GM21737 (cell line): ENCODE data around the gene SLC38A3.
"Not testable (repeated sequence)": the region's sequence is repeated elsewhere in the genome, so short reads cannot be mapped to it uniquely, and the experiment has no call there.

ENCODE experiments used
- ATAC-seq: cut with Tn5 transposase; IDR thresholded peaks from one replicate; pipeline ENCODE4 v1.9.1; 2021; ENCODE audit warnings: mild to moderate bottlenecking, moderate library complexity; ENCODE audit not compliant: unreplicated experiment

The SLC38A3 gene

GRCh38 chr3:50230104-50230793 lies 25.2 kb downstream of the SLC38A3 start:
- no peak for ATAC-seq

DNA sequence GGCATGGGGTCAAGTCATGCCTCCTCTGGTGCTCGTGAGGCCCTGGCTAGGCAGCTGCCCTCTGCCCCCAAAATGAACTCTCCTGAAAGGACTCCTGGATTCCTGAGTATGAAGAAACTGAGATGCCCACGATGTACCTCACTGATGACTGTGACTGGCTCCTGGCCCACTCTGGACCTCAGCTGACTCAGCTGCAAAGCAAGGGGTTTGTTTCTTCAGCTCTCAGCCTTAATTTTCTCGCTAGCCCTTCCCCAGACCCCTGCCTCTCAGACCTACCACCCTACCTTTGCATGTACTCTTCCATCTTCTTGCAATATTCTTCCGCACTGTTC lies 25.7 kb downstream of the SLC38A3 start:
- no peak for ATAC-seq

DNA sequence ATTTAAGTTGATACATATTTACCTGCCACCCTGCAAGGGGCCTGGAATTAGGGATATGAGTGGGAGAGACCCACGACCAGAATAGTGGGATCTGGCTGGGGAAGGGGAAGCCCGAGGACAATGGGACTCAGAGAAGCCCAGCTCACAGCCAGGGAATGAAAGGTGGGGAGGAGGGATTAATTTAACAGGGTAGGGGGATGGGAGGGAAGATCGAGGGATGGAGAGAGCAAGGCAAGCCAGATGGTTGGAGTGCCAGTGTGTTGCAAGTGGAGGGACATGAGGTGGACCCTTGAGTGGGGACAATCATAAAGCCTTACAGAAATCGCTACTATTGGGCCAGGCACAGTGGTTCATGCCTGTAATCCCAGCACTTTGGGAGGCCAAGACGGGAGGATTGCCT lies 26.5 kb downstream of the SLC38A3 start:
- ATAC-seq: no peak

GRCh38 chr3:50232303-50232702 lies 27.2 kb downstream of the SLC38A3 start:
- ATAC-seq: no peak

- ATAC-seq: no peak
Observed at GRCh38 chr3:50233176-50233575, 28.1 kb downstream of the SLC38A3 start.

DNA sequence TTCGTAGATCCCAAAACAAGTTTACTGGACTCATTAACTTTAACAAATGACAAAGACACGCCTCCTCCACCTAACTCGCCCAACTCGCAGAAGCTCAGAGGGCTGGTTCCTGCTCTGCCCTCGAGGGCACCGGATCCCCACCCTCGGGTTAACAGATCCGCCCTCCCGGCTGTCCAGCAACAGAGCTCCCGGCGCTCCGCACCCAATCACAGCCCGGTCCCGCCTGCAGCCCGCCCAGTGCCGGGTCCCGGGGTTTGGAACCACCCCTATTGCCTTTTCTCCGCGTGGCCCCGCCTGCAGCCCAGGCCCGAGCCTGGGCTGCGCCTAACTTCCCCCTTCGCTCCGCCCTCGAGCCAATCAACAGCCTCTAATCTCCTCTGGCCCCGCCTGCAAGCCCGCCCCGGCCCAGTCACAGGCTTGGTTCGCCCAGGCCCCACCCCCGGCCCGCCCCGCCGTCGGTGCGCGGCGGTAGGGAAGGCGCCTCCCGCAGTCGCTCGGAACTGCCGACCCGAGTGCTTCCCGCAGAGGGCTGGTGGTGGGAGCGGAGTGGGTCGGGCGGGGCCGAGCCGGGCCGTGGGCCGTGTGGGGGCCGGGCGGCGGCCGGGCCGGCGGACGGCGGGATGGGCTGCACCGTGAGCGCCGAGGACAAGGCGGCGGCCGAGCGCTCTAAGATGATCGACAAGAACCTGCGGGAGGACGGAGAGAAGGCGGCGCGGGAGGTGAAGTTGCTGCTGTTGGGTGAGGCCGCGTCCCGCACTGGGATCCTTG lies 30.8 kb downstream of the SLC38A3 start, which contains the start of gene GNAI2:
GNAI2 (plus strand) TSS at position 489 of the 768 bp plus-strand sequence; CDS start at position 621, 132 bp downstream.
- peak; percentile 90 for ATAC-seq

DNA sequence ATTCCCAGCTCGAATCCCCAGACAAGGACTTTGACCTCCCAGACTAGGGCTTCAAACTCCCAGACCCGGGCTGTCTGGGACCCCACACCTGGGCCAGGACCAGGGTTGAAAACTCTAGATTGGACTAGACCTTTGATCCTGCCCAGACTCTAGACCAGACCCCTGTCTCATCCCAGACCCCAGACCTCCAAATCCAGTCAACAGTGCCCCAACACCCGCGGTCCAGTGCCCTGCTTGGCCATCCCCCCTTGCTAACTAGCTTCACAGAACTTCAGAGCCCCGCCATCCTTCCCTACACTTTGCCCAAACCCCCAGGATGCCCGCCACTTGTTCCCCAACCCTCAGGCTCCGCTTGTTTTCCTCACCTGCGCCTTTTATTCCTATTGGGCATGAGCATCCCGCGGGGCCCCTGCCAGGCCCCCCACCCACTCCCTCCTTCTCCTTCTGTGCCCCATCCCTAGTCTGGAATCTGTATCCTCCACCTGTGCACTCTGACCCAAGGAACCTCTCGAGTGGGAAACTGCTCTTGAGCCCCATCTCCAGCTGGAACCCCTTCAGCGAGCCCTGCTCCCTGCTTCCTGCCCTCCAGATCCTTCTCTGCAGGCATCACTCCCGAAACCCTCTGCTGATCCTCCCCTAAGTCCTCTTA lies 31.5 kb downstream of the SLC38A3 start:
- ATAC-seq: no peak

DNA sequence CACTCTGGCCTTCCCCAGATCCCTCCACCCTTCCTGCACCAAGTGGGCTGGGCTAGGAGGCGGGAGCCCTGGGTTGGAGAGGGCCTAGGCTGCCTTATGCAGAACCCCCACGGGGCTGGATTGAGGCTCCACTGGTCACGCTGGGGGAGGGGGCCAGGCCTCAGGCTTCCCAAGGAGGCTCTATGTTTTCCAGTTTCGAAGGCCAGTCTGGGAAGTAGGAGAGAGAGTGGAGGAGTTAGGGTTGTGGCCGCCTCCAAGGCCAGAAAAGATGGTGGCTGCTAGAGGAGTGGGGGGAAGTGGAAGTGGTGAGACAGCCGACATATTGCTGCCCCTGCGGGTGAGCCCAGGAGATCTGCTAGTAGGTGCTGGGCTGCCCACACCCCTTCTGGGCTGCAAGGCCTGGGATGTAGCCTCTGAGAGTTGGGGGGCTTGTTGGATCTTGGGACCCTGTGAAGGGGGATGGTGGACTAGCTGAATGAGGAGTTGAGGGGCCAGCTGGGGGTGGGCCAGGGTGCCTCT lies 32.1 kb downstream of the SLC38A3 start:
- ATAC-seq: no peak

- ATAC-seq: peak; percentile 27
Observed at GRCh38 chr3:50237754-50238548, 32.9 kb downstream of the SLC38A3 start.

DNA sequence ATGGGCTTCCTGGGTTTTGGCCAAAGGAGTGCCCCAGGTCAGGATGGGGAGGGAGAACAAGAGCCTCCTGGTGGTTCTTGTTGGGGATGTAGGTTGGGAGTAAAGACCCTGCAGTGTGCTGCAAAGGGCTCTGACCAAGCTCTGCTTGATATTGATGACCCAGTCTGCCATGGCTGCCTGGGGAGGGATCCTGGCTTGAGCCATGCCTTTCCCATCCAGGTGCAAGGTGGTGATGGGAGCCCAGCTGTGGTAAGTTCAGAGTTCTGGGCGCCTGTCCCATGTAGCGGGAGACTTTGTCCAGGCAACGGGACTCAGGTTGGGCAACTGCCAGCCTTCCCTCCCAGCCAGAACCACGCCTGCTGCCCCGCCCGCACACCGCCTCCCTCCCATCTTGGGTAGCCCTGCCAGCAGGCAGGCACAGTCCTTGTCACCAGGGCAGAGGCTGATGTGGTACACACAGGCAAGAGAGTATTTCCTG lies 33.5 kb downstream of the SLC38A3 start:
- no peak for ATAC-seq

DNA sequence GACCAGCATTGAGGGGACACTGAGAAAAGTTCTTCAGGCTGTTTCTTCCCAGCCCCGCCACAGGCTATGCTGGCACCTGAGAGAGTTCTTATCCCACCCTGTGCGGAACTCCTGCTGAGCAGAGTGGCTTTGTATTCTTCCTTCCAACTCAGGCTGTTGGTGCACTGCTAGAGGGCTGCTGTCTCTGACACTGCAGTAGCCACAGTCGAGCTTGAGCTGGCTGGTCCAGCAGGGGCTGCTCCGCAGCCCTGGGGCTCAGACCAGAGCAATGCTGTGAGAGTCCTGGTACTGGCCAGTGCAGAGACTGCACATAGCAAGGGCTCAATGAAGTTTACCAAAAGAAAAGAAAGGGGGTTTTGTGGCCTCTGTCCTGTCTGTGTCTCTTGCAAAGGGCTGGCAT lies 34.6 kb downstream of the SLC38A3 start:
- no peak for ATAC-seq

DNA sequence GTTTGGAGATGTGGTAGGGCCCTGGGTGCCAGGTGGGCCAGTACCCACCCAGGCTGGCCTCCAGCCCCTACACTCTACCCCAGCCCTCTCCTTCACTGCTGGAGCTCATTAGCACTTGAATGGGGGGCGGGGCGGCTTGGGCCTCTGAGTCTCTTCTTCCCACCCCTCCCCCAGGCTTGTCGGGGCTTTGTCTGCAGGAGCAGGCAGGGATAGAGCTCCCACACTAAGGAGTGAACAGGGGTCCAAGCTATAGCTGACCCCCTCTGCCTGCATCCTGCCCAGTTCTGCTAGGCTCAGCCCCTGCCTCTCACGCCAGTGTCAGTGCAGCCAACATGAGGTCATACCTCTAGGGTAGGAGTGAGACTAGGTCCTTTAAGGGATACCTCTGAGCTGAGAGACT lies 36.1 kb downstream of the SLC38A3 start:
- ATAC-seq: no peak

- no peak for ATAC-seq
Observed at GRCh38 chr3:50241713-50242380, 36.8 kb downstream of the SLC38A3 start.

DNA sequence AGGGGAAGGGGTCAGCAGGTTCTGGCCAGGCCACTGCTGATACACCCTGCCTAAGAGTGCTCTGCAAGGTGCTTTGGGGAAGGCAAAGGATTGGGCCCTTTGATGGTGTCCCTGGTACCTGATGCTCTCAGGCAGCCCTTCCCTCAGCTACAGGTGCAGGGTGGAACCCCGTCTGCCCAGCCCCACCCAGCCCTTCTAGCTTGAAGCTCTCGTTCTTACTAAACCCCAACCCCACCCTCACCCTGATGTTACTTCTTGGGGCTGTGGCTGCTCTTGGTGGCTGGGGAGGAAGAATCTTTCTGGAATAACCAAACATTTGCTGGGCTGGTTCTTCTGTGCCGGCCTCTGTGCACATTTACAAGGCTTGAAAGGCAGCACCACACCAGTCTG lies 37.3 kb downstream of the SLC38A3 start:
- ATAC-seq: no peak

GRCh38 chr3:50242851-50243542 lies 37.9 kb downstream of the SLC38A3 start:
- ATAC-seq: no peak

DNA sequence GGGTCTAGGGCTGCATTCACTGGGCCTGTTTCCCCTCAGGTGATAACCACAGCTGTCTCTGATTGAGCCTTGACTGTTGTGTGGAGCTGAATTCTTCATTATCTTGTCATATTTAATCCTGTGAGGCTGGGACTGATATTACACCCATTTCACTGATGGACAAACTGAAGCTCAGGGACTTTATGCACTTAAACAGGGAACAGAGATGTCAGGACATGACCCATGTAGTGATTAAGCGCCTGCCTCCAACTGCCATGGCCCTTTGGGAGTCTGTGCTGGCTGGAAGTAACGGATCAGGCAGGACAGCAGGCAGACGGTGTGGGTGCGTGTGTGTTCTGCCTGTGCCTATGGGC lies 38.4 kb downstream of the SLC38A3 start:
- ATAC-seq: no peak

GRCh38 chr3:50244813-50245212 lies 39.7 kb downstream of the SLC38A3 start:
- ATAC-seq: not testable (repeated sequence)

GRCh38 chr3:50245251-50245745 lies 40.2 kb downstream of the SLC38A3 start:
- ATAC-seq: no peak

DNA sequence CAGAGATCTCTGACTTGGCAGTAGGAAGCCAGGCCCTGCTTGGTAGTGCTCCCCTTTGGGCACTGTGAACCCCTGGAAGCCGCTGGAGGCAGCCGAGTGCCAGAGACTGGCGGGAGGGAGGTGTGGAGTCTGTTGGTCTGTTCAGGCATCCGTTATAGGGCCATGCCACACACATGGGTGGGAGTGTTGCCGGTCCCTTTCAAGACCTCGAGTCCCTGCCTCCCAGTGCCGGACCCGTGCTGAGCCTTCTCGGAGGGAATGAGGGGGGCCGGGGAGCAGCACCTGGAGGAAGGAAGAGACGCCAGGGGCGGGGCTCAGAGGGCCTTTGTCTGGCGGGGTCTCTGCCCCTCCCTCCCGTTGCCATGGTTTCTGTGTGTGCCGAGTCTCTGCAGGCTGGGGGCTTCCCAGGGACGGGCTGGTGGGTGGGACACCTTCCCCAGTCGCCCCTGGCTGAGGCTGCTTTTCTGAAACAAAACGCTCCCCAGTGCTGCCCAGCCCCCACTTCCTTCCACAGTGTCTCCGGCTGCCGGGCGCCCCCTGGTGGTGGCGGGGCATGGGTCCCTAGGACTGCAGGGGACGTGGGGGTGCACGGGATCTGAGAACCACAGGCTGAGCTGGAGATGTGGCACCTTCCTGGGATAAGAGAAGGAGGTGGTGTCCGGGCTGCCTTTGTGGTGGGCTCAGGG lies 40.9 kb downstream of the SLC38A3 start:
- no peak for ATAC-seq
